NCI-H2107 treated with DMSO at 0.1 percent for 48 hours (cell line): ENCODE data around the gene PTMA.

Experiments
- DNase-seq: peaks from one replicate; lab custom pipeline; 2025; ENCODE audit not compliant: unreplicated experiment; lab: John Stamatoyannopoulos, UW

Gene PTMA

GRCh38 chr2:231749016-231749415 lies 40.7 kb downstream of the PTMA start:
- DNase-seq, result peak; percentile 64

- no peak for DNase-seq
These were observed 42.9 kb downstream of the PTMA start for GRCh38 chr2:231751042-231751815.

DNA sequence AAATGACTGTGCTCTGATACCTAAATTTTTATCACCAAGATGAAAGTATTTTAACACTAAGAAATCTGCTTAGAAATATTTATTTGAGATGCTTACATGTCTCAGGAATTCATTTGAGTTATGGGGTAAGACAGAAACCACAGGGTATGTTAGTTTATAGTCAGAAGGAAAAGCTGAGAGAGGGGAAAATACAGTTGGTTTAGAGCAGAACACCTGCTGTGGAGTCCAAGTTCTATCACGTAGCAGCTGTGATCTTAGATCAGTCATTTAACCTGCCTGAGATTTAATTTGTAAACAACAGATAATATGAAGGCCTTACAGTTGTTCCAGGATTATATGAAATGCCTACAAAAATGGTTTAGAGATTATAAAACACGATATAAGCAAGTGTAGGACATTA lies 43.7 kb downstream of the PTMA start:
- no peak for DNase-seq

- no peak for DNase-seq
These were observed 53.4 kb downstream of the PTMA start for GRCh38 chr2:231761735-231762134.
